Left ventricle myocardium inferior (tissue), 1 donor: ENCODE data around the gene CCDC121. TPM values are rescaled to one million over a fixed set of nuclear protein-coding genes. Genes with fewer than 3 reads are reported as not detected.

Experiments used
- DNase-seq: peaks from one replicate; pipeline ENCODE4 v3.0.0-alpha.2; 2020
- H3K27ac ChIP-seq: fragments of 200-600 bp; replicated peaks from 2 replicates; pipeline ENCODE4 v1.8.0; 2021
- H3K27me3 ChIP-seq: fragments of 200-600 bp; 2 replicates; pipeline ENCODE4 v1.8.0; 2021; ENCODE audit warnings: low read depth
- H3K36me3 ChIP-seq: fragments of 200-600 bp; 2 replicates; pipeline ENCODE4 v1.8.0; 2021
- H3K4me1 ChIP-seq: fragments of 200-600 bp; 2 replicates; pipeline ENCODE4 v1.8.0; 2021
- H3K4me3 ChIP-seq: fragments of 200-600 bp; 2 replicates; pipeline ENCODE4 v1.8.0; 2021; ENCODE audit warnings: mild to moderate bottlenecking, moderate library complexity
- H3K9me3 ChIP-seq: fragments of 200-600 bp; replicated peaks from 2 replicates; pipeline ENCODE4 v1.8.0; 2021
- CTCF ChIP-seq: fragments of 200-600 bp; IDR thresholded peaks from 2 replicates; pipeline ENCODE4 v1.8.0; 2021; ENCODE audit warnings: antibody characterized with exemption, mild to moderate bottlenecking, borderline replicate concordance
- intact Hi-C: fragments of 100-400 bp; cut with micrococcal nuclease; formaldehyde crosslinking; loops from one replicate; pipeline ENCODE4 v1.11.0; 2022
- long read RNA-seq: library from polyadenylated mRNA; unstranded; transcript quantifications from one replicate; pipeline ENCODE4 v2.0.0, GENCODE V29; 2021
- total RNA-seq: library from RNA; stranded (reverse); fragmentation: NEBNext Ultra II Directional; extraction: Animal tissue kit (Norgen Biotek cat#: 25700); gene quantifications from one replicate; pipeline ENCODE4 v1.2.1, GENCODE V29; 2021
- donor health status: DM: no; HTN: yes; CAD: no; lungs with severe emphysema.

Gene CCDC121
- total RNA-seq, result 6.8 TPM
- long read RNA-seq, transcript CCDC121-201 (2 exons, 2,342 nt), result major isoform, 8 of 10 reads
- long read RNA-seq, partial matches to known transcripts, result 0 of 10 reads
- long read RNA-seq, other reads (novel, unspliced or antisense), result 0 of 10 reads

- DNase-seq, result peak; percentile 83
- peak within 1 kb of the TSS; percentile 85 for H3K4me3 ChIP-seq
- peaks cover 40% of the 10 kb centered on the region for H3K36me3 ChIP-seq
- H3K4me1 ChIP-seq, result peaks cover 44% of the 10 kb centered on the region
- intact Hi-C loops, result no loop called here
- TF ChIP-seq CTCF, result no peak
- H3K27me3 ChIP-seq, result no peaks in the 10 kb centered on the region
- H3K27ac ChIP-seq, result peak within 1 kb of the TSS; percentile 82
- H3K9me3 ChIP-seq, result no peaks in the 10 kb centered on the region
These were observed at the start of gene CCDC121, which contains the start of gene GPN1 for GRCh38 chr2:27628767-27629709. Gene CCDC121, minus strand, starts transcription at chr2:27629012. Its CDS starts 1,213 bp downstream, at chr2:27627799. Gene GPN1, plus strand, starts transcription at chr2:27629050. Its CDS starts 9 bp downstream, at chr2:27629059.

GRCh38 chr2:27672723-27673486 lies 44.1 kb upstream of the CCDC121 start:
- peak overlapping the region; percentile 62 for H3K27ac ChIP-seq
- H3K9me3 ChIP-seq, result no peaks in the 10 kb centered on the region
- H3K36me3 ChIP-seq, result peaks cover 84% of the 10 kb centered on the region

GRCh38 chr2:27671235-27671634 lies 42.4 kb upstream of the CCDC121 start:
- peaks cover 83% of the 10 kb centered on the region for H3K36me3 ChIP-seq
- no peak overlapping the region for H3K27ac ChIP-seq
- no peak overlapping the region for H3K4me3 ChIP-seq
- H3K27me3 ChIP-seq, result no peaks in the 10 kb centered on the region
- intact Hi-C loops, result no loop called here
- no peak for DNase-seq
- no peaks in the 10 kb centered on the region for H3K9me3 ChIP-seq
- no peak for TF ChIP-seq CTCF
- peaks cover 13% of the 10 kb centered on the region for H3K4me1 ChIP-seq

More at GRCh38 chr2:27672723-27673486, 44.1 kb upstream of the CCDC121 start:
- no peak overlapping the region for H3K4me3 ChIP-seq
- no peak for DNase-seq
- peaks cover 13% of the 10 kb centered on the region for H3K4me1 ChIP-seq
- H3K27me3 ChIP-seq, result no peaks in the 10 kb centered on the region
- no peak for TF ChIP-seq CTCF
- intact Hi-C loops, result no loop called here

GRCh38 chr2:27667446-27667845 lies 38.6 kb upstream of the CCDC121 start:
- H3K9me3 ChIP-seq, result no peaks in the 10 kb centered on the region
- no peak for TF ChIP-seq CTCF
- no peak overlapping the region for H3K4me3 ChIP-seq
- intact Hi-C loops, result no loop called here
- DNase-seq, result no peak
- peaks cover 40% of the 10 kb centered on the region for H3K4me1 ChIP-seq
- no peak overlapping the region for H3K27ac ChIP-seq
- H3K36me3 ChIP-seq, result peaks cover 58% of the 10 kb centered on the region
- no peaks in the 10 kb centered on the region for H3K27me3 ChIP-seq

- Histone ChIP-seq H3K27me3 (no peaks in the 10 kb centered on the region), H3K4me3 (peak overlapping the region; percentile 86), H3K36me3 (peaks cover 59% of the 10 kb centered on the region), H3K9me3 (no peaks in the 10 kb centered on the region), H3K27ac (no peak overlapping the region), H3K4me1 (peaks cover 45% of the 10 kb centered on the region)
- intact Hi-C loops, result no loop called here
- DNase-seq, result no peak
- TF ChIP-seq CTCF, result no peak
These were observed 36.0 kb upstream of the CCDC121 start for GRCh38 chr2:27664622-27665363.
